Upper lobe of left lung (tissue), 6 donors: ENCODE data around the gene PEF1. TPM values are rescaled to one million over a fixed set of nuclear protein-coding genes. Genes with fewer than 3 reads are reported as not detected.

Source experiments
- ATAC-seq, 2 donors: fragments of 200-7000 bp; cut with Tn5 transposase; one replicate each; pipeline ENCODE4 v1.9.1; 2022; ENCODE audit warnings: mild to moderate bottlenecking in 2 of 2, moderate library complexity in 2 of 2; ENCODE audit not compliant: low FRiP score in 2 of 2
- DNase-seq, 2 donors: peaks; one replicate each; pipeline ENCODE4 v3.0.0-alpha.2; 2019 to 2020
- H3K27ac ChIP-seq, 4 donors: fragments of 200-600 bp; sonication (generic); one replicate each; pipeline ENCODE4 v1.5.1; 2016 to 2019
- H3K27me3 ChIP-seq, 4 donors: fragments of 200-600 bp; sonication (generic); one replicate each; pipeline ENCODE4 v1.5.1; 2017 to 2019
- H3K36me3 ChIP-seq, 4 donors: fragments of 200-600 bp; sonication (generic); one replicate each; pipeline ENCODE4 v1.5.1; 2016 to 2019
- H3K4me1 ChIP-seq, 4 donors: fragments of 200-600 bp; sonication (generic); one replicate each; pipeline ENCODE4 v1.5.1; 2018 to 2019
- H3K4me3 ChIP-seq, 4 donors: fragments of 200-600 bp; sonication (generic); one replicate each; pipeline ENCODE4 v1.5.1; 2017 to 2019; ENCODE audit warnings: mild to moderate bottlenecking in 2 of 4, moderate library complexity in 1 of 4
- H3K9me3 ChIP-seq, 4 donors: fragments of 200-600 bp; sonication (generic); one replicate each; pipeline ENCODE4 v1.5.1; 2018 to 2019
- CTCF ChIP-seq, 6 experiments: fragments of 450-650 bp in 4 of 6; fragments of 200-600 bp in 2 of 6; sonication (generic) in 2 of 6; IDR thresholded peaks; one replicate each; pipeline ENCODE4 v1.5.1; 2016 to 2019; ENCODE audit warnings: antibody characterized with exemption in 6 of 6
- EP300 ChIP-seq, 4 donors: sonication (generic); formaldehyde crosslinking; IDR thresholded peaks; one replicate each; pipeline ENCODE4 v1.5.1; 2017; ENCODE audit warnings: antibody characterized with exemption in 4 of 4, control low read depth in 2 of 4
- POLR2A ChIP-seq, 4 donors: fragments of 450-650 bp; IDR thresholded peaks; one replicate each; pipeline ENCODE4 v1.5.1; 2016 to 2017; ENCODE audit warnings: antibody characterized with exemption in 4 of 4, mild to moderate bottlenecking in 2 of 4
- POLR2AphosphoS5 ChIP-seq, 2 donors: sonication (generic); formaldehyde crosslinking; IDR thresholded peaks; one replicate each; pipeline ENCODE4 v1.5.1; 2017; ENCODE audit warnings: antibody characterized with exemption in 2 of 2
- WGBS, 2 donors: methylation state at CpG; one replicate each; pipeline ENCODE4 v1.1.5; 2017 to 2018; 5-methylcytosine and 5-hydroxymethylcytosine counted together
- total RNA-seq, 6 donors: library from RNA; depleted of rRNA in 4 of 6; stranded (reverse); fragments of >200 nt in 4 of 6; gene quantifications; one replicate each; pipeline versions ENCODE4 v1.1.0 to v1.2.1, GENCODE V29; 2016 to 2021
- donor health status: DM: no; HTN: no; CAD: no; lungs with moderate emphysema.
- donor health status: DM: no; HTN: yes; CAD: no; lungs with severe emphysema.

PEF1 gene
- total RNA-seq, 6 donors from 2014 or later, result 52.4 to 135 (median 77.4) TPM

GRCh38 chr1:31690921-31691320 lies 46.2 kb upstream of the PEF1 start:
- Histone ChIP-seq H3K4me1 (no peaks in the 10 kb centered on the region), H3K9me3 (no peaks in the 10 kb centered on the region), H3K36me3 (no peaks in the 10 kb centered on the region), H3K27ac (no peak overlapping the region), H3K4me3 (no peak overlapping the region), H3K27me3 (no peaks in the 10 kb centered on the region)
- 72 to 88% methylated on average over 8 to 10 of the region's 10 CpGs for WGBS, 2 donors
- ATAC-seq (no peak), DNase-seq (no peak)
- TF ChIP-seq POLR2AphosphoS5 (IDR thresholded peaks at IDR 0.05), result no peak
- TF ChIP-seq CTCF (IDR thresholded peaks at IDR 0.05), result no peak
- no peak for TF ChIP-seq EP300 (IDR thresholded peaks at IDR 0.05)
- no peak for TF ChIP-seq POLR2A (IDR thresholded peaks at IDR 0.05)

- Histone ChIP-seq H3K27ac (no peak overlapping the region), H3K36me3 (no peaks in the 10 kb centered on the region), H3K27me3 (no peaks in the 10 kb centered on the region), H3K4me3 (no peak overlapping the region), H3K9me3 (no peaks in the 10 kb centered on the region), H3K4me1 (no peaks in the 10 kb centered on the region)
- DNase-seq (no peak), ATAC-seq (no peak)
- whole genome bisulfite sequencing, 2 donors, result 73 to 88% methylated on average over 6 of the region's 6 CpGs
- no peak for TF ChIP-seq POLR2AphosphoS5 (IDR thresholded peaks at IDR 0.05)
- TF ChIP-seq POLR2A (IDR thresholded peaks at IDR 0.05), result no peak
- TF ChIP-seq CTCF (IDR thresholded peaks at IDR 0.05), result no peak
- TF ChIP-seq EP300 (IDR thresholded peaks at IDR 0.05), result no peak
Measured at GRCh38 chr1:31689854-31690253, 45.2 kb upstream of the PEF1 start.

- H3K4me3 ChIP-seq, result no peak overlapping the region
- no peaks in the 10 kb centered on the region for H3K4me1 ChIP-seq
- H3K27ac ChIP-seq, result no peak overlapping the region
- no peaks in the 10 kb centered on the region for H3K9me3 ChIP-seq
- TF ChIP-seq CTCF (IDR thresholded peaks at IDR 0.05), result no peak
- no peak for TF ChIP-seq POLR2AphosphoS5 (IDR thresholded peaks at IDR 0.05)
- no peak for TF ChIP-seq EP300 (IDR thresholded peaks at IDR 0.05)
- no peak for TF ChIP-seq POLR2A (IDR thresholded peaks at IDR 0.05)
- H3K36me3 ChIP-seq, result no peaks in the 10 kb centered on the region
- 58 to 100% methylated on average over 1 to 2 of the region's 2 CpGs for WGBS, 2 donors
- DNase-seq, result no peak
- H3K27me3 ChIP-seq, result no peaks in the 10 kb centered on the region
- ATAC-seq, result no peak
Measured at GRCh38 chr1:31689379-31689778, 44.7 kb upstream of the PEF1 start.

- H3K27ac ChIP-seq, result no peak overlapping the region
- WGBS, 2 donors, result 57 to 66% methylated on average over 8 of the region's 8 CpGs
- no peaks in the 10 kb centered on the region for H3K27me3 ChIP-seq
- H3K9me3 ChIP-seq, result no peaks in the 10 kb centered on the region
- no peak for ATAC-seq
- H3K4me1 ChIP-seq, result no peaks in the 10 kb centered on the region
- H3K4me3 ChIP-seq, result no peak overlapping the region
- H3K36me3 ChIP-seq, result no peaks in the 10 kb centered on the region
- DNase-seq, result no peak
- TF ChIP-seq POLR2AphosphoS5 (IDR thresholded peaks at IDR 0.05) (no peak), EP300 (IDR thresholded peaks at IDR 0.05) (no peak), POLR2A (IDR thresholded peaks at IDR 0.05) (no peak), CTCF (IDR thresholded peaks at IDR 0.05) (no peak)
Measured at GRCh38 chr1:31688233-31688918, 43.7 kb upstream of the PEF1 start.

- Histone ChIP-seq H3K27me3 (no peaks in the 10 kb centered on the region), H3K36me3 (no peaks in the 10 kb centered on the region), H3K9me3 (no peaks in the 10 kb centered on the region), H3K4me1 (no peaks in the 10 kb centered on the region), H3K4me3 (no peak overlapping the region), H3K27ac (no peak overlapping the region)
- ATAC-seq, result no peak
- no peak for TF ChIP-seq POLR2A (IDR thresholded peaks at IDR 0.05)
- no peak for TF ChIP-seq CTCF (IDR thresholded peaks at IDR 0.05)
- no peak for TF ChIP-seq EP300 (IDR thresholded peaks at IDR 0.05)
- no peak for TF ChIP-seq POLR2AphosphoS5 (IDR thresholded peaks at IDR 0.05)
- DNase-seq, result no peak
- WGBS, 2 donors, result 65 to 78% methylated on average over 7 to 8 of the region's 8 CpGs
Measured at GRCh38 chr1:31687601-31688000, 42.9 kb upstream of the PEF1 start.
